SK-N-SH treated with all-trans-retinoic acid at 6 μM for 48 hours (cell line): ENCODE measurements around the gene ADAD1.

Source experiments
- ATAC-seq: fragments of 200-7000 bp; cut with Tn5 transposase; 3 replicates; pipeline ENCODE4 v1.9.1; 2020; ENCODE audit warnings: mild to moderate bottlenecking, moderate library complexity
- BACH2 ChIP-seq: fragments of 250-450 bp; sonication (Bioruptor Pico); IDR thresholded peaks from 2 replicates; pipeline ENCODE4 v1.9.0; 2021; ENCODE audit warnings: mild to moderate bottlenecking, borderline replicate concordance
- ISL1 ChIP-seq: fragments of 250-450 bp; sonication (Bioruptor Pico); IDR thresholded peaks from 2 replicates; pipeline ENCODE4 v2.1.2; 2022; ENCODE audit warnings: mild to moderate bottlenecking, moderate library complexity
- OSR1 ChIP-seq: fragments of 250-450 bp; sonication (Bioruptor Pico); IDR thresholded peaks from 2 replicates; pipeline ENCODE4 v1.8.0; 2022; ENCODE audit warnings: moderate library complexity, mild to moderate bottlenecking, inconsistent platforms
- PPARA ChIP-seq: fragments of 250-450 bp; sonication (Bioruptor Pico); IDR thresholded peaks from 2 replicates; pipeline ENCODE4 v1.5.0; 2020; ENCODE audit warnings: mild to moderate bottlenecking, borderline replicate concordance
- SNAI2 ChIP-seq: fragments of 250-450 bp; sonication (Bioruptor Pico); IDR thresholded peaks from 2 replicates; pipeline ENCODE4 v1.5.0; 2020; ENCODE audit warnings: mild to moderate bottlenecking, moderate library complexity
- TCF4 ChIP-seq: fragments of 250-450 bp; sonication (Bioruptor Pico); IDR thresholded peaks from 2 replicates; pipeline ENCODE4 v1.8.0; 2021; ENCODE audit warnings: mild to moderate bottlenecking, moderate library complexity, borderline replicate concordance
- TOX ChIP-seq: fragments of 250-450 bp; sonication (Bioruptor Pico); IDR thresholded peaks from 2 replicates; pipeline ENCODE4 v1.8.0; 2021; ENCODE audit warnings: mild to moderate bottlenecking, moderate library complexity, borderline replicate concordance
- ZC3H10 ChIP-seq: fragments of 250-450 bp; sonication (Bioruptor Pico); IDR thresholded peaks from 2 replicates; pipeline ENCODE4 v1.5.1; 2021; ENCODE audit warnings: mild to moderate bottlenecking, moderate library complexity
- ZFP3 ChIP-seq: fragments of 250-450 bp; sonication (Bioruptor Pico); IDR thresholded peaks from 2 replicates; pipeline ENCODE4 v1.5.0; 2020; ENCODE audit warnings: mild to moderate bottlenecking, moderate library complexity
- ZFP30 ChIP-seq: fragments of 450-650 bp; formaldehyde crosslinking; IDR thresholded peaks from 2 replicates; pipeline ENCODE4 v1.5.0; 2022; ENCODE audit warnings: mild to moderate bottlenecking, moderate library complexity
- ZNF565 ChIP-seq: fragments of 450-650 bp; formaldehyde crosslinking; conservative IDR thresholded peaks from 2 replicates; pipeline ENCODE4 v1.5.0; 2020; ENCODE audit warnings: low read depth, mild to moderate bottlenecking, moderate library complexity
- ZNF70 ChIP-seq: fragments of 450-650 bp; formaldehyde crosslinking; IDR thresholded peaks from 2 replicates; pipeline ENCODE4 v1.5.0; 2020; ENCODE audit warnings: mild to moderate bottlenecking, moderate library complexity
- ZNF8 ChIP-seq: fragments of 450-650 bp; formaldehyde crosslinking; IDR thresholded peaks from 2 replicates; pipeline ENCODE4 v1.5.0; 2020; ENCODE audit warnings: mild to moderate bottlenecking, moderate library complexity
- TF ChIP-seq, protein P1 (sequence below): fragments of 250-450 bp; sonication (Bioruptor Pico); IDR thresholded peaks from 2 replicates; pipeline ENCODE4 v1.5.1; 2021; ENCODE audit warnings: mild to moderate bottlenecking, moderate library complexity
- TF ChIP-seq, protein P2 (sequence below): fragments of 250-450 bp; sonication (Bioruptor Pico); IDR thresholded peaks from 2 replicates; pipeline ENCODE4 v1.8.0; 2021; ENCODE audit warnings: low read depth, mild to moderate bottlenecking, moderate library complexity, borderline replicate concordance
- TF ChIP-seq, protein P3 (sequence below): fragments of 250-450 bp; sonication (Bioruptor Pico); IDR thresholded peaks from 2 replicates; pipeline ENCODE4 v1.8.0; 2020; ENCODE audit warnings: mild to moderate bottlenecking, moderate library complexity, borderline replicate concordance
- TF ChIP-seq, protein P4 (sequence below): fragments of 250-450 bp; sonication (Bioruptor Pico); IDR thresholded peaks from 2 replicates; pipeline ENCODE4 v1.5.1; 2020; ENCODE audit warnings: low read depth, mild to moderate bottlenecking, moderate library complexity

ADAD1 gene

DNA sequence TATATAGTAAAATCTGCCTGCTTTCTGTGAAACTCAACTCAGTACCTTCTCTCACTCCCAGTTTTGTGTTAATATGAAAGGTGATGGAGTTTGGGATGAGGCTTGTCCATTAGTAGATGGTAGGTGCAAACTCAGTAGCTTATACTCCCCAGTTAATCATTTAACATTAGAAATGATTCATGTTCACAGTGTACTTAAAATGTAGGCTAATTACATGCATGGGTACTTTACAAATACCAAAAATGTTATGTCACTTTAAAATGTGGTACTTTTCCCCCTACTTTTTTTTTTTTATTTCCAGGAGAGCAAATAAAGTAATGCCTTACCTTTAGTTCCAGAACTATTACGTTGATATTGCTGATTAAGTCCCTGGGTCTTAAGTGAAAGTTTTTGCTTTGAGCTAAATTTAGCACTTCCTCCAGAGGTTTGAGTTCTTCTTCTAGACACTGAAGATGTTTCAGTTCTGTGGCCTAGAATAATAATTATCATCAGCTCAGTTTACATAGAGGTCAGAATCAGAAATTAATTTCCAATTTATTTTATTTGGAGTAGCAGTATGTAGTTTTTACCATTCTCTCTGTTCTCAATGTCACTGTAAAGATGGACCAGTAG, 74.7 kb downstream of the ADAD1 start:
- ATAC-seq, result no peak
- no peak for TF ChIP-seq ZNF8
- no peak for TF ChIP-seq ZFP3 (CRISPR knock-in tag)
- no peak for TF ChIP-seq PPARA
- TF ChIP-seq SNAI2, result no peak
- TF ChIP-seq, protein P1, sequence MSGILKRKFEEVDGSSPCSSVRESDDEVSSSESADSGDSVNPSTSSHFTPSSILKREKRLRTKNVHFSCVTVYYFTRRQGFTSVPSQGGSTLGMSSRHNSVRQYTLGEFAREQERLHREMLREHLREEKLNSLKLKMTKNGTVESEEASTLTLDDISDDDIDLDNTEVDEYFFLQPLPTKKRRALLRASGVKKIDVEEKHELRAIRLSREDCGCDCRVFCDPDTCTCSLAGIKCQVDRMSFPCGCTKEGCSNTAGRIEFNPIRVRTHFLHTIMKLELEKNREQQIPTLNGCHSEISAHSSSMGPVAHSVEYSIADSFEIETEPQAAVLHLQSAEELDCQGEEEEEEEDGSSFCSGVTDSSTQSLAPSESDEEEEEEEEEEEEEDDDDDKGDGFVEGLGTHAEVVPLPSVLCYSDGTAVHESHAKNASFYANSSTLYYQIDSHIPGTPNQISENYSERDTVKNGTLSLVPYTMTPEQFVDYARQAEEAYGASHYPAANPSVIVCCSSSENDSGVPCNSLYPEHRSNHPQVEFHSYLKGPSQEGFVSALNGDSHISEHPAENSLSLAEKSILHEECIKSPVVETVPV (CRISPR knock-in tag), result no peak

DNA sequence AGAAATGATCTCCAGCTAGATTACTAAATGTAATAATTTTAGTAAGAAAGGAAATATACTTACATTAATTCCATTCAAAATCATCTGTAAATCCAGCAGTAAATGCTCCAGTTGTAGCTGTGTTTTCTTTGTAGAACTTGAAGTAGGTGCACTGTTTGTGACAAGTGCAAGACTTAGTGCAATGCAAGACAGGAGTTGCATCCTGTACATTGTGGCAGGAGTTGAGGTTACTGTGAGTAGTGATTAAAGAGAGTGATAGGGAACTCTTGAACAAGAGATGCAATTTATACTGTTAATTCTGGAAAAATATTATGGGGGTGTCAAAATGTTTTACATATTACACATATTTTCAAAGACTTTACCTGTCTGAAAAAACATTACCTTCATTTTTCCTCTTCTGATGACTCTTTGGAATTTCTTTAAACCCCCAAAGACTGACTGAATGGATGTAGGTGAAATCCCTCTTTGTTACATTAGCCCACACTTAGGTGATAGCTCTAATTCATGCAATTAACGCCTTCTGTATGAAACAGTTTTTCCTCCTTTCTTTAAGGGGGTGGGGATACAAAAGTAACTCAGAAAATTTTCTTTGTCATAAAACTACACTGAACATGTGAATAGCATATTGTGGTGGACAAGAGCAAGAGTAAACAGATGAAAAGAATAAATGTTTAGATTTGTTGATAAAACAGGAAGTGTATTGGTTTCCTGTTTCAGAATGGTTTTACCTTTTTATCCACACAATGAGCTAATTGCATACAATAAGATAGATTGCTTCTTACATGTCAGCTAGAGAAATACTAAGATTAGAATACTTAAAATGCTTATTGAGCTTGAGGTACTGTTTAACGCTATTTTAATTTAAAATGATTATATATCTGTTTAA, 77.7 kb downstream of the ADAD1 start, which contains the start of gene IL2:
TSS of gene IL2 (minus strand) at position 495 of the 886 bp plus-strand sequence. CDS start at position 210, 285 bp downstream.
- TF ChIP-seq TCF4 (CRISPR knock-in tag), result no peak
- TF ChIP-seq ISL1 (CRISPR knock-in tag), result no peak
- no peak for TF ChIP-seq ZNF70 (CRISPR knock-in tag)
- TF ChIP-seq, protein P2, sequence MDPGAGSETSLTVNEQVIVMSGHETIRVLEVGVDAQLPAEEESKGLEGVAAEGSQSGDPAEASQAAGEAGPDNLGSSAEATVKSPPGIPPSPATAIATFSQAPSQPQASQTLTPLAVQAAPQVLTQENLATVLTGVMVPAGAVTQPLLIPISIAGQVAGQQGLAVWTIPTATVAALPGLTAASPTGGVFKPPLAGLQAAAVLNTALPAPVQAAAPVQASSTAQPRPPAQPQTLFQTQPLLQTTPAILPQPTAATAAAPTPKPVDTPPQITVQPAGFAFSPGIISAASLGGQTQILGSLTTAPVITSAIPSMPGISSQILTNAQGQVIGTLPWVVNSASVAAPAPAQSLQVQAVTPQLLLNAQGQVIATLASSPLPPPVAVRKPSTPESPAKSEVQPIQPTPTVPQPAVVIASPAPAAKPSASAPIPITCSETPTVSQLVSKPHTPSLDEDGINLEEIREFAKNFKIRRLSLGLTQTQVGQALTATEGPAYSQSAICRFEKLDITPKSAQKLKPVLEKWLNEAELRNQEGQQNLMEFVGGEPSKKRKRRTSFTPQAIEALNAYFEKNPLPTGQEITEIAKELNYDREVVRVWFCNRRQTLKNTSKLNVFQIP, result no peak
- TF ChIP-seq ZNF8, result no peak
- TF ChIP-seq, protein P3, sequence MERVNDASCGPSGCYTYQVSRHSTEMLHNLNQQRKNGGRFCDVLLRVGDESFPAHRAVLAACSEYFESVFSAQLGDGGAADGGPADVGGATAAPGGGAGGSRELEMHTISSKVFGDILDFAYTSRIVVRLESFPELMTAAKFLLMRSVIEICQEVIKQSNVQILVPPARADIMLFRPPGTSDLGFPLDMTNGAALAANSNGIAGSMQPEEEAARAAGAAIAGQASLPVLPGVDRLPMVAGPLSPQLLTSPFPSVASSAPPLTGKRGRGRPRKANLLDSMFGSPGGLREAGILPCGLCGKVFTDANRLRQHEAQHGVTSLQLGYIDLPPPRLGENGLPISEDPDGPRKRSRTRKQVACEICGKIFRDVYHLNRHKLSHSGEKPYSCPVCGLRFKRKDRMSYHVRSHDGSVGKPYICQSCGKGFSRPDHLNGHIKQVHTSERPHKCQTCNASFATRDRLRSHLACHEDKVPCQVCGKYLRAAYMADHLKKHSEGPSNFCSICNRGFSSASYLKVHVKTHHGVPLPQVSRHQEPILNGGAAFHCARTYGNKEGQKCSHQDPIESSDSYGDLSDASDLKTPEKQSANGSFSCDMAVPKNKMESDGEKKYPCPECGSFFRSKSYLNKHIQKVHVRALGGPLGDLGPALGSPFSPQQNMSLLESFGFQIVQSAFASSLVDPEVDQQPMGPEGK, result no peak
- TF ChIP-seq, protein P1 (CRISPR knock-in tag), result no peak
- no peak for TF ChIP-seq ZC3H10 (CRISPR knock-in tag)
- TF ChIP-seq, protein P4, sequence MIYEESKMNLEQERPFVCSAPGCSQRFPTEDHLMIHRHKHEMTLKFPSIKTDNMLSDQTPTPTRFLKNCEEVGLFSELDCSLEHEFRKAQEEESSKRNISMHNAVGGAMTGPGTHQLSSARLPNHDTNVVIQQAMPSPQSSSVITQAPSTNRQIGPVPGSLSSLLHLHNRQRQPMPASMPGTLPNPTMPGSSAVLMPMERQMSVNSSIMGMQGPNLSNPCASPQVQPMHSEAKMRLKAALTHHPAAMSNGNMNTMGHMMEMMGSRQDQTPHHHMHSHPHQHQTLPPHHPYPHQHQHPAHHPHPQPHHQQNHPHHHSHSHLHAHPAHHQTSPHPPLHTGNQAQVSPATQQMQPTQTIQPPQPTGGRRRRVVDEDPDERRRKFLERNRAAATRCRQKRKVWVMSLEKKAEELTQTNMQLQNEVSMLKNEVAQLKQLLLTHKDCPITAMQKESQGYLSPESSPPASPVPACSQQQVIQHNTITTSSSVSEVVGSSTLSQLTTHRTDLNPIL (CRISPR knock-in tag), result no peak
- ATAC-seq, result no peak

DNA sequence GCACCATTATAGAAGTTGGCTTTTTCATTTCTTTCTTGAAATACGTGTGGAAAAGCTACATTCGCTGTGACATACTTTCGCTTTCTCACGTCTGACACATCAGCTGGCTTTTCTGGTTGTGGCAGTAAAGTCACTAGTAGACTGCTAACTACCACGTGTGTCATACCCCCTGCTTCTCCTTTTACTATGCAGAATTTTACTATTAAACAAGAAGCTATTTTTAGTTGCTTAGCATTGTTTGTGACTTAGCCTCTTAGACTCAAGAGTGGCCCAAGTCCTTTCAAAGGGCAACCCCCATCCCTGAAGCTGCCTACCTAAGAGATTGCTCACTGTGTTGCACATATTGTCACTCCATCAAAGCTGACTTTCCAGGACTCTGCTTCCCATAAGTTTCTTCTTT, 79.8 kb downstream of the ADAD1 start:
- peak; percentile 63 for ATAC-seq
- TF ChIP-seq BACH2 (CRISPR knock-in tag) (no peak), ISL1 (CRISPR knock-in tag) (no peak), ZC3H10 (CRISPR knock-in tag) (no peak), ZFP30 (CRISPR knock-in tag) (no peak), TCF4 (CRISPR knock-in tag) (no peak), SNAI2 (no peak), ZNF70 (CRISPR knock-in tag) (no peak), OSR1 (CRISPR knock-in tag) (no peak), PPARA (no peak), TOX (CRISPR knock-in tag) (no peak)
- TF ChIP-seq, protein P1 (CRISPR knock-in tag), result no peak
- TF ChIP-seq, all 23 proteins: peak for 0

DNA sequence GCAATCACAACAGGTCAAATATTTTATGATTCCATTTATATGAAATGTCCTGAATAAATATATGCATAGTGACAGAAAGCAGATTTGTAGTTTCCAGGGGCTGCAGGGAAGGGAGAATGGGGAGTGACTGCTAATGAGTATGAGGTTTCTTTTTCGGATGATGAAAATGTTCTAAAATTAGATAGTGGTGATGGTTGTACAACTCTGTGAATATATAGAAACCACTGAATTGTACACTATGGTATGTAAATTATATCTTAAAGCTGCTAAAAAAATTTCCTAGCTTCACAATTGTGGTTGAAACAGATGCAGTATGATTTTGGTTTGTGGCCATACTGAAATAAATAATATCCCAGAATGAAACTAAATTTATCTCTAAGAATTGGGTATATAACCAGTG, 90.6 kb downstream of the ADAD1 start:
- TF ChIP-seq OSR1 (CRISPR knock-in tag) (no peak), SNAI2 (no peak), ZNF8 (no peak), ZFP3 (CRISPR knock-in tag) (no peak), ZNF565 (CRISPR knock-in tag) (no peak)
- TF ChIP-seq, protein P3, result no peak
- TF ChIP-seq, protein P4 (CRISPR knock-in tag), result no peak
- TF ChIP-seq, protein P2, result no peak
- no peak for ATAC-seq
